Measurements from ENCODE around the gene VPS33A.
"Not testable (repeated sequence)": the region's sequence is repeated elsewhere in the genome, so short reads cannot be mapped to it uniquely, and the experiment has no call there.

Gene VPS33A

DNA sequence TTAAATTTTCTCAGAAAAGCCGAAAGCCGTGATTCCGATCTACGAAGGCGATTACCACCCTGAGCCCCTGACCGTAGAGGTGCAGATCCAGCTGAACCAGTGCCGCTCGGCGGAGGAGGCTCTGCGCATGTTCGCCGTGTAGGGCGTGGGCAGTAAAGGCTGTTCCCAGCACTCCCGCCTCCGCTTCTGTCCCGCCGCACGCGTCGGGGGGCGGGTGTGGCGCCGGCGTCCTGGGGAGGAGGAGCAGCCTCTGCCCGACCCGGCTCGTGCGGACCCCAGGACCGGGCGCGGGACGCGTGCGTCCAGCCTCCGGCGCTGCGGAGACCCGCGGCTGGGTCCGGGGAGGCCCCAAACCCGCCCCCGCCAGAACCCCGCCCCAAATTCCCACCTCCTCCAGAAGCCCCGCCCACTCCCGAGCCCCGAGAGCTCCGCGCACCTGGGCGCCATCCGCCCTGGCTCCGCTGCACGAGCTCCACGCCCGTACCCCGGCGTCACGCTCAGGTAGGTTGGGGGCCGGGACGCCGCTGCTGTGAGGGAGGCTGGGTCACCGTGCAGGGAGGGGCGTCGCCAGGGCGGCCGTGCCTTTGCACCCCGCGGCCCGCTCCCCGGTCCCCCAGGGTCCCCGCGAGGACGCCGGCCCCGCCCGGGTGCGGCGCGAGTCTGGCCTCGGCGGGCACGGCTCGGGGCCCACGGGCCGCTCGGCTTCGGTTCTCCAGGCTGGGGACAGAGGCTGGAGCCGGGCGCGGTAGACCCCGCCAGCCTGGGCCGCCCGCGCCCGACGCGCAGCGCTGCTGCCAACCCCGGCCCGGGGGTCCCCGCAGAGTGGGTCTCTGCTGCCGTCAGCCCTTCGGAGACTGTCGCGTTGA, 62.8 kb downstream of the VPS33A start, which contains the start of gene B3GNT4:
Gene B3GNT4, plus strand, starts transcription at position 409 of the 866 bp plus-strand sequence. CDS start 910 bp downstream, outside the sequence.
- no peak for DNase-seq

GRCh38 chr12:122202811-122203210, 63.5 kb downstream of the VPS33A start:
- not testable (repeated sequence) for DNase-seq

DNA sequence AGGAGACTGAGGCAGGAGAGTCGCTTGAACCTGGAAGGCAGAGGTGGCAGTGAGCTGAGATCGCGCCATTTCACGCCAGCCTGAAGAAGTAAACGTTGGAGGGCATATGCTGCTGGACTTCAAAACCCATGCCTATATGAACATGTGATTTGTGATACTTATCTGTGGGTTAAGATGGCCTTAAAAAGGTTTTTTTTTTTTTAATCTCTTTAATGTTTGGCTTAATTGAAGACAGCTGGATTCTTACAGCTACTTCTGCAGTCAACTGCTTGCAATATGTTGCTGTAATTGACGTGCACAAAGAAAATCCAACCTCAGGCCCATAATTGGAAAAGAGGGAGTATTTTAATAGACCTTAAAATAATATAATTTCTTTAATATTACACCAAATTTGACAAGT, 64.3 kb downstream of the VPS33A start:
- DNase-seq = no peak

GRCh38 chr12:122201381-122201780, 64.9 kb downstream of the VPS33A start:
- no peak for DNase-seq

DNA sequence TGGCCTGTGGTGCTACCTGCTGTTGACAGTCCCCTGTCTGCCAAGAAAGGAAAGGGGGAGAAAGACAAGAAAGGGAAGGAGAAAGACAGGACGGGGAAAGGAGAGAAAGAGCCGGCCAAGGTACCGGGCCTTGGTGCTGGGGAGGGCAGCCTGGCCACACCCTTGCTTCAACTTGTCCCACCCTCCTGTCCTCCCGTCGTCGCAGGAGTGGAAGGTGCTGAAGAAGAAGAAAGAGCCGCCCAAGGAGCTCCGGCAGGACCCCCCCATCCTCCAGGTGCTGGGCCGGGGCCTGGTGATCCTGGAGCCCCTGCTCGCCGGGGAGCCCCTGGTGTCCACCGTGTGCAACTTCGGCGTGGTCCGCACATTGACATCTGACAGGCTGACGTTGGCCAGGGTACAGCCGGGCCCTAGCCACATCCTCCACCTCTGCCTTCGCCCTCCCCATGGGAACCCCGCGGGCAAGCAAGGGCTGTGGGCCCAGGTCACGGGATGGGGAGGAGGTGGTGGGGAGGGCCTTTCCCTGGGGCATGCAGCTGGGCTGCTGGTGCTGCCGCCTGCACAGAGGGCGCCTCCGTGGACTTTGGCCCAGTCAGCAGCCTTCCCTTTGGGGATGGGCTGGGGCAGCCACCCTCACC, 65.6 kb downstream of the VPS33A start:
- DNase-seq = no peak

- no peak for DNase-seq
Measured at GRCh38 chr12:122199484-122200355, 66.6 kb downstream of the VPS33A start.

DNA sequence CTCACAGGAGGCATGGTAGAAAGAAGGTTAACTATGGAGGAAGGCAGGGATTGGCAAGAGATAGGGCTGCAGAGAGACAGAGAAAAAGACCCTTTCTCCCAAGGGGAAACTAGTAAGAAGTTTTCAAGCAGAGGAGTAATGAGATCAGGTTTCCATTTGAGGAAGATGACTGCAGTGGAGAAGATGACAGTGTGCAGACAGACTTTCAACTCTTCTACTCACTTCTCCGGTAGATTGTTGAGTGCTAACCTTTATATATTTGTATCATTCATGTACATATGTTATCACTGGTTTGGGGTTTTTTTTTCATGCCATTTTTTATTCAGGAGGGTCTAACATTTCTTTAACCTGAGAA, 68.7 kb downstream of the VPS33A start:
- no peak for DNase-seq

GRCh38 chr12:122195405-122195804, 70.9 kb downstream of the VPS33A start:
- no peak for DNase-seq

DNA sequence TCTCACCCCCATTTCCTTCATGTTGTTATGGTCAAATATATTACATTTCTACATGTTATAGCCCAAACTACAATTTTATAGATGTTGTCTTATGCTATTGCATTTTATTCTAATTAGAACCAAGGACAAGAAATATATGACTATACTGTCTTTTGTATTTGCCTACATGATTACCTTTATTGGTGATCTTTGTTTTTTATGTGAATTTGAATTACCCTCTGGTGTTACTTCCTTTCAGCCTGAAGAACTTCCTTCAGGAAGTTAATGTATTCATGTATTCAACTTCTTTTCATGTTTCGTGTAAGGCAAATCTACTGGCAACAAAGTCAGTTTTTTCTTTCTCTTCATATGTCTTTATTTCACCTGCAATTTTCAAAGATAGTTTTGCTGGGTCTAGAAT, 71.5 kb downstream of the VPS33A start:
- no peak for DNase-seq

DNA sequence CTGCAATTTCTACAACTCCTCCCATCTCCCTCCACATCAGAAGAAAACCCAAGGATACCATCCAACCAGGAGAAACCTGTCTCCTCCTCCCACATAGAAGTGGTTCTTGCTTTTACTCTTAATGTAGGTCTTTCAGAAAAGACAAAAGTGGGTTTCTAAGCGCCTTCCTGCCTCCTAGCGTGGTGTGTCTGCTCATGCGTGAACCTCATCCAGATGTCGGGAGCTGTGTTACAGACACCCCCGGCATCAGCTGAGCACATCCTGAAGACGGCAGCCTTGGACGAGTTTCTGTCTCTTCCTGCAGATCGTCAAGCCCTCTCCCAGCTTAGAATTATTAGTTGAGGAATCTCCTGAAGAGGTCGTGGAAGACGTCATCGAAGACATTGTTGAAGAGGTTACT, 73.9 kb downstream of the VPS33A start:
- DNase-seq = no peak

DNA sequence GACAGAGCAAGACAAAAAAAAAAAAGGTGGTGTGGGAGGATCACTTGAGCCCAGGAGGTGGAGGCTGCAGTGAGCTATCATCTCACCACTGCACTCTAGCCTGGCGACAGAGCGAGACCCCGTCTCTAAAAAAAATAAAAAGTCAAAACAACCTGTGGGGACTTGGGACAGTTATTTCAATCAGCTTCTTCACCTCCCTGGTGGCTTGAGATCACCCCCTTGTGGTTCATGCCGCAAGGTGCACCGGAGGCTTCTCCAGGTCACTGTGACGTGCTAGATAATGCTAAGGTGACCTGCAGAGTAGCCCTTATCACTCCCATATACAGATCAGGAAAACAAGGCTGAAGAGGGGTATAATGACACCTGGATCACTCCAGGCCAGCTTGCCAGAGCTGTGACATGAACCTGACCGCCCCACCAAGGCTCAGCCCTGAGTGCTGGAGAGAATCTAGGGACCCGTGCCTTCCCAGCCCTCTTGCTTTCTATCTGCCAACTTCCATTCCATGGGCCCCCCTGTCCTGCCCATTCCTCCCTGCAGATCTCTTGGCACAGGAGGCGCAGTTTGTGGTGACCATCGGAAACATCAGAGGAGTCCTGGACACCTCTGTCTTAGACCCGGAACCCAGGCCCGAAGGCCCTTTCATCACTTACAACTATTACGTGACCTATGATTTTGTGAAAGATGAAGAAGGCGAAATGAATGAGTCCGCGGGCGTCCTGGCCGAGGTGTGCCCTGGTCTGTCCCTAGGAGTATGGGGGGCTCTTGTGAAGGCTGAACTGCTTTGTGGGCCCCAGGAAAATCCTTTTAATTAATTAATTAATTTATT, 75.2 kb downstream of the VPS33A start:
- peak; percentile 13 for DNase-seq

- no peak for DNase-seq
Measured at GRCh38 chr12:122189626-122190475, 76.4 kb downstream of the VPS33A start.

DNA sequence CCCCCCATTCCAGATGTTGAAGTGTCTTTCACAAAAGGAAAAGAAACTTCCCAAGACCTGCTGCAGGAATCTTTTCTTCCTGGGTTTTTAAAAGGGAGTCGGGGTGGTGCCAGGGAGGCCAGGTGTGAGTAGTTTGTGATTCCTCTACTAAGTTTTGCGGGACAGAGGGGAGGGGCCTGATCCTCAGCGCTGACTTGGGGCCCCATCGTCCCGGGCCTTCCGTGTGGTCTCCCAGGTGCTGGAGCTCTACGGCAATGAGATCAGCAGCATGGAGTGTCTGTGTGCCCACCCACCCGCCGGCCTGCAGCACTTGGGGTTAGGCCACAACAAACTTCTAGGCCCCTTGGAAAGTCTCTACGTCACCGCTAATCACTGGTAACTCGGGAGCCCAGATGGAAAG, 78.8 kb downstream of the VPS33A start:
- DNase-seq = no peak

DNA sequence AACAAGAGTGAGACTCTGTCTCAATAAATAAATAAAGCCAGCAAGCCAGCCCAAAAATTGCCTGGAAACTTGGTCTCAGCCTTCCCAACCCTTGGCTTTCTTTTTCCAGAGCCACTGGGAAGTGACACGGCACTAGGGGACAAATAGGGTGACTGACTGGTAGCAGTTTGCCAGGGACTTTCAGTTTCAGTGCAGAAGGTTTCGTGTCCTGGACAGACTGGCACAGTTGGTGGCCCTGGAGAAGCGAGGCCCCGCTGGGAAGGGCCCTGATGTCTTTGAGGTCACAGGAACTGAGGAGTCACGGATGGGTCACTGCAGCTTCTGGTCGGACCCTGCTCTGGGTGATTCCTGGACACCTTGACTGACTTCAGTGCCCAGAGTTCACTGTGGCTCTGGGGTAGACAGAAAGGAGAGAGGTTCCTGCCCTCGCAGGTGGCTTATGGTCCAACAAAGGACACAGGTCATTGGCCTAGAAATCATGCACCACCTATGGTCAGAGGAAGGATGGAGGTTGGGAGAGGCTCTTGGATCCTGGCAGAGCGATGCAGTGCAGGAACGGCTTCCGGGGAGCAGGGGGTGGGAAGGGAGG, 80.7 kb downstream of the VPS33A start:
- no peak for DNase-seq

- no peak for DNase-seq
Measured at GRCh38 chr12:122185079-122185478, 81.2 kb downstream of the VPS33A start.

DNA sequence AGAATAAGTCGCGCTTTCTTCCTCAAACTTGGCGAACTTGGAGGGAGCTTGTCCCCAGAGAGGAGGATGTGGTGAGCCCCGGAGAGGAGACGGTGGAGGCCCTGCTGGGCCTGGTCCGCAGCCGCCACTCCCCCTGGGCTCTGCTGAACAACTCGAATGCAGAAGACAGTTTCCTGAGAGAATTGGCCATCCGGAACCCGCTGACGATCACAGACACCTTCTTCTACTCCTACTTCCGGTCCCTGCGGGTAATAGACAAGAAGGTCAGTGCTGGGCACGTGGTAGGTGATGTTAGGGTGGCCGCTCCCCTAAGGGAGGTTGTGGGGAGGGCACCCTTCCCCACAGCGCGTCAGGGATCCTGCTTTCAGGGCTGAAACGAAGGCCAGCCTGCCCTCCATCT, 81.8 kb downstream of the VPS33A start:
- DNase-seq = peak; percentile 30

DNA sequence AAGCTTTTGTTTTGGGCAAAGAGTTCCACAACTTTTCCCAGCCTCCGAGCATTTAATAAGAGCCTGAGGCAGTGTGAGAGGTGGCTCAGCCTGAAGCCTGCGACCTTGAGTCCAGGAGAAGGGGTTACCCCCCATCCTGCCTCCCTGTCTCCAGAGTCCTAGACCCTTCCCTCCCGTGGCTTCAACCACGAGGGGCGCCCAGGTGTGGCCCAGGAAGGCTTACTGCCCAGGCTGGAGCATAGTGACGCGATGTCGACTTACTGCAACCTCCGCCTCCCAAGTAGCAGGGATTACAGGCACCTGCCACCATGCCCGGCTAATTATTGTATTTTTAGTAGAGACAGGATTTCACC, 82.7 kb downstream of the VPS33A start:
- no peak for DNase-seq

GRCh38 chr12:122182887-122183587, 83.3 kb downstream of the VPS33A start, which contains the start of gene LRRC43:
LRRC43 (plus strand) TSS chr12:122183123; CDS start chr12:122183145, 22 bp downstream.
- DNase-seq = no peak
